GM12892 (cell line): Measurements from ENCODE around the gene PERM1.
"Not testable (repeated sequence)": the region's sequence is repeated elsewhere in the genome, so short reads cannot be mapped to it uniquely, and the experiment has no call there.

Experiments
- DNase-seq: peaks from one replicate; pipeline ENCODE4 v3.0.0; 2011; ENCODE audit not compliant: insufficient read length
- FAIRE-seq: peaks from 2 replicates; lab custom pipeline; 2011; peaks lifted over from hg19 to GRCh38; lab: Jason Lieb, UNC
- POLR2A ChIP-seq: IDR thresholded peaks from 2 replicates; pipeline ENCODE4 v1.6.1; 2011; ENCODE audit warnings: low read depth, low read length, control low read depth
- POLR2AphosphoS5 ChIP-seq: IDR thresholded peaks from 2 replicates; pipeline ENCODE4 v1.6.1; 2011; ENCODE audit warnings: low read depth, low read length, control low read depth
- TAF1 ChIP-seq: IDR thresholded peaks from 2 replicates; pipeline ENCODE4 v1.6.1; 2011; ENCODE audit warnings: low read depth, mild to moderate bottlenecking, control low read depth, low read length, borderline replicate concordance

Gene PERM1

DNA sequence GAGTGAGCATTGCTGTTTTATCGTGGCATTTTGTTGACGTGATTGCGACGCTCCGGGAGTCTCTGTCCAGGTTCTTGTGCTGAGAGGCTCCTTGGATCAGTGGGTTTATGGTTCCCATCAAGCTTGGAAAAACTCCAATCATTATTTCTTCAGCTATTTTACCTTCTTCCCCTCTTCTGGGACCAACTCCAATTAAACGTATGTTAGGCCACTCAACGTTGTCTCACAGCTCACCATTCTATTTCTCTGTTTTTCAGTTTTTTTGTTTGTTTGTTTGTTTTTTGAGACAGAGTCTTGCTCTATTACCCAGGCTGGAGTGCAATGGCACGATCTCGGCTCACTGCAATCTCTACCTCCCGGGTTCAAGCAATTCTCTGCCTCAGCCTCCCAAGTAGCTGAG, 10.0 kb upstream of the PERM1 start:
- no peak for FAIRE-seq
- DNase-seq, result no peak
- TF ChIP-seq POLR2AphosphoS5 (no peak), TAF1 (no peak), POLR2A (no peak)

DNA sequence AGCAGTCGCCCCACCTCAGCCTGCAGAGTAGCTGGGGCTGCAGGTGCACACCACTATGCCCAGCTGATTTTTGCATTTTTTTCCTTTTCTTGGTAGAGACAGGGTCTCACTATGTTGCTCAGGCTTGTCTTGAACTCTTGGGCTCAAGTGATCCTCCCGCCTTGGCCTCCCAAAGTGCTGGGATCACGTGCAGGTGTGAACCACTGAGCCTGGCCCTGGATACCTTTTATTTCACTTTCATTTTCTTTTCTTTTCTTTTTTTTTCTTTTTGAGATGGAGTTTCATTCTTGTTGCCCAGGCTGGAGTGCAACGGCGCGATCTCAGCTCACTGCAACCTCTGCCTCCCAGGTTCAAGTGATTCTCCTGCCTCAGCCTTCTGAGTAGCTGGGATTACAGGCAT, 9.4 kb upstream of the PERM1 start:
- FAIRE-seq, DNase-seq: not testable (repeated sequence)

DNA sequence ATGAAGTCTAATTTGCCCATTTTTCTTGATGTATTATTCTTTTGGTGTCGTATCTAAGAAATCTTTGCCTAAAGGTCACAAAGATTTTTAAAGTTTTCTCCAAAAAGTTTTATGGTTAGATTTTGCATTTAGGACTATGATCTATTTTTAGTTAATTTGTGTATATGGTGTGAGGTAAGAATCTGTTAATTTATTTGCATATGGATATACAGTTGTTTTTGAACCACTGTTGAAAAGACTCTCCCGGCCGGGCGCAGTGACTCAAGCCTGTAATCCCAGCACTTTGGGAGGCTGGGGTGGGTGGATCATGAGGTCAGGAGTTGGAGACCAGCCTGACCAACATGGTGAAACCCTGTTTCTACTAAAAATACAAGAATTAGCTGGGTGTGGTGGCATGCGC, 6.2 kb upstream of the PERM1 start:
- not testable (repeated sequence) for FAIRE-seq, DNase-seq

DNA sequence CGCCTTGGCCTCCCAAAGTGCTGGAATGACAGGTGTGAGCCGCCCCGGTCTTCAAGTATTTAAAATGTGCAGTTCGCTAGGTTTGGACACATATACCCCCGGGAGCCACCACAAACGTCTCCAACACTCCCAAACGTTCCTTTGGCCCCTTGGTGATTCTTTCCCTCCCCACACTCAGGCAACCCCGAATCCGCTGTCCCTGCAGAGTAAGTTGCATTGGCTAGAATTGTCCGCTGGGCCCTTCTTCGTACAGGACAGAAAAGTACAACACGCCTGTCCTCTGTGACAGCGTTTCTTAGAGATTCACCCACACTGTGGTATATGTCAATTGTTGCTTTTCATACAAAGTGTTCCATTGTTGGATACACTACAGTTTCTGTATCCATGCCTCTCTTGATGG, 3.2 kb upstream of the PERM1 start:
- FAIRE-seq (no peak), DNase-seq (no peak)
- TF ChIP-seq TAF1, result no peak
- TF ChIP-seq POLR2A, result no peak
- TF ChIP-seq POLR2AphosphoS5, result no peak

DNA sequence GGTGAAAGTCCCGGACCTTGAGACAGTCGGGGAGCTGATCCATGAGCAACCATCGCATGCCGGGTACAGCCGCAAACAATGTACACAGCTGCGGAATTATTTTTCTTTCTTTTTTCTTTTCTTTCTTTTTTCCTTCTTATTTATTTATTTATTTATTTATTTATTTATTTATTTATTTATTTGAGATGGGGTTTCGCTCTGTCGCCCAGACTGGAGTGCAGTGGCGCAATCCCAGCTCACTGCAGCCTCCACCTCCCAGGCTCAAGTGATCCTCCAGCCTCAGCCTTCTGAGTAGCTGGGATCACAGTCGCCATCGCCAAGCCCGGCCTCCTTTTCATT, 2.6 kb upstream of the PERM1 start:
- TF ChIP-seq TAF1 (no peak), POLR2A (no peak), POLR2AphosphoS5 (no peak)
- no peak for FAIRE-seq
- DNase-seq, result no peak

GRCh38 chr1:983798-984475, 2.0 kb upstream of the PERM1 start:
- peak; percentile 78 for FAIRE-seq
- no peak for TF ChIP-seq POLR2A
- TF ChIP-seq TAF1, result no peak
- TF ChIP-seq POLR2AphosphoS5, result no peak
- peak; percentile 90 for DNase-seq

DNA sequence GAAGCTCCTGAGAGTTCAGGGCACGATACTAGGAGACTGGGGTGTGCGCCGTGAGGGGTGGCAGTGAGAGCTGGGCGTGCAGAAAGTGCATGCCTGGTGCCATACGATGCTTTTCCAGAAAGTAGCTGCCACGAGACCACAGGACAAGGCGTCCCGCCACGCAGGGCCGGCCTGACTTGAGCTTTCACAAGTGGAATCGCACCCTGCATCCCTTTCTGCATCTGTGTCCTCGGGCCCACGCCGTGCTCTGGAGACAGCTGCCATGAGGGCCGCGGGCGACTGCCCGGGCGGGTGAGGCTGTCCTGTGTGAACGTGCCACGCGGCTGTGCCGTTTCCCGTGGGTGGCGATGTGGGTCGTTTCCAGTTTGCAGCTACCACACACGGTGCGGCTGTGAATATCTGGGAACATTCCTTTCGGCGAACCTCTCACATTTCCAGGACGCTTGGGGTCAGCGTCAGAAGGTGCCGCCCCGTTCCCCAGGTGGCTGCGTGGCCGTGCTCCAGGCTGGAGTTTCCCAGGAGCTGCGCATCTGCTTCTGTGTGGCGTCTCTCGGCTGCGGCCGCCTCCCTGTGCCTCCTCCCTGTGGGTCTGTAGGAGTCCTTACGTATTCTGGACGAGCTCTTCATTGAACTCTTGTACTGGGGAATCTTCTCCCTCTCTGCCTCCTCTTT, 1.0 kb upstream of the PERM1 start:
- DNase-seq (no peak), FAIRE-seq (no peak)
- TF ChIP-seq POLR2AphosphoS5, result no peak
- no peak for TF ChIP-seq POLR2A
- TF ChIP-seq TAF1, result no peak

DNA sequence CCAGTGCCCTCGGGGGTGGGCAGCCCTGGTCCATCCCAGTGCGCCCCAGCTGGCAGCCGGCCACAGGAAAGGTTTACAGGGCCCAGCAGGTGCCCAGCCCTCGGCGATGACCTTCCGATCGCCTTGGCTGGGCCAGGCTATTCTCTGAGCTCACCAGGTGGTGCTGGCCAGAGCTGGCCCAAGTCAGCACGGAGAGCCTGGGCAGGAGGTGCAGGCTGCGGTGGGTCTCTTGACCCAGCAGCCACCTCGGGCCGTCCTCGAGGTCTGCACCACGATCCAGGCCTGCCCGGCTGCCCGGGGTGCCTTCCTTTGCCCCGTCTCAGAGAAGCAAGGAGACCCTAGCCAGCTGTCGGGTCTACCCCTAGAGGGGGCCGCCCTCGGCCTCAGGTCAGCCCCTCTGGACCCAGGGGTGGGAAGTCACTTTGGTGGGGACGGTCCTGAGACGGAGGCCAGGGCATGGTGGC, 370 bp downstream of the PERM1 start:
- no peak for FAIRE-seq
- TF ChIP-seq POLR2AphosphoS5 (no peak), POLR2A (no peak), TAF1 (no peak)
- DNase-seq, result no peak

DNA sequence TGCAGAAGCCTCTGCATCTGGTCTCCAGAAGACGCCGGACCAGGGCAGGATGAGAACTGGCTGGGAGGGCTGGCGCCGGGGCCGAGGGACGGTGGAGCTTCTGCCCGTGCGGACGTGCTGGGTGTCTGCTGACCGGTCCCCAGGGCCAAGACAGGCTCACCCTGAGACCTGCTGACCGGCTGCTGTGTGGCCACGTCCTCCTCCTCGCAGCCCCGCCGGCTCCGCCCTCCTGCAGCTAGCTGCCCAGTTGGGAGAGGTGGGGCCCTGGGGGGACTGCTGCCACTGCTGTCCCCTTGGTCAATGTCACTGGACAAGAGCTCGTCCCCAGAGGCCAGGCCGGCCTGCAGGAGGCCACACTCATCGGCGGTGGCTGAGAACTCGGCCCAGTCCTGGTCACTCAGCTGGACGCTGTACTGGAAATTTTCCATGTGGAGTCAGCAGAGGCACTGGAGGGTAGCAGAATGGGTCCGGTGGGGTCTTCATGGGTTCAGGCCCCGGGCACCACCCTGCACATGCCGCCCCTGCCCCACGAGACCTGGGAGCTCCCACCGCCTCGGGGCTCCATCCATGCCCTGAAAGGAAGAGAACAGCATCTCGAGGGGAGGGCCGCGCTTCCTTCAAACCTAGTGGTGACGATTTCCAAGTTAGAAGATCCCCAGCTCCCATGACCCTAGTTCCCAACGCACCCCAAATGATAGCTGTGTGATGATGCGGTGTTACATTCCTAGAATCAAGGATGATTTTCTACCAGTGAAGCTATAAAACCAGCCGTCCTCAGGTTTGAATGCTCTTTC, 1.1 kb downstream of the PERM1 start:
- FAIRE-seq, result no peak
- no peak for DNase-seq

DNA sequence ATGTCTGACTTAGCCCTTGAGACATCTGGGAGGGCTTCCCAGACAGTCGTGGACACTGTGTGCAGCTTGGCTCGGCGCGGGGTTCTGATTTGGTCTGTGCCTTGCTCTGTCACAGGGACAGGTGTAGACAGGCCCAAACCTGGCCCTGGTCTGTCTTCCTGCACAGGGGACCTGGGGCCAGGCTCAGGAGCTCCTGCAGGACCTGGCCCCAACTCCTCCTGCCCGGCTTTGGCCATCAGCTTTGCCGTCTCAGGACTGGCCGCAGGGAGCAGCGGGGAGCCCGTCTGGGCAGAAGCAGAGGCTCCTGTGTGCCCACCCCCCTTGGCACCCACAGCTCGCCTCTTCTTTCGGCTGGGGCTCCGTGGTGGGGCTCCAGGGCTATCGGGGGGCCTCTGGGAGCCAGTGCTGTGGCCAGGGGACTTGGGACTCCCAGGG, 1.7 kb downstream of the PERM1 start:
- FAIRE-seq (no peak), DNase-seq (no peak)
- no peak for TF ChIP-seq TAF1
- no peak for TF ChIP-seq POLR2A
- TF ChIP-seq POLR2AphosphoS5, result no peak

More for the DNA sequence above, 1.1 kb downstream of the PERM1 start:
- TF ChIP-seq POLR2AphosphoS5 (no peak), TAF1 (no peak), POLR2A (no peak)

DNA sequence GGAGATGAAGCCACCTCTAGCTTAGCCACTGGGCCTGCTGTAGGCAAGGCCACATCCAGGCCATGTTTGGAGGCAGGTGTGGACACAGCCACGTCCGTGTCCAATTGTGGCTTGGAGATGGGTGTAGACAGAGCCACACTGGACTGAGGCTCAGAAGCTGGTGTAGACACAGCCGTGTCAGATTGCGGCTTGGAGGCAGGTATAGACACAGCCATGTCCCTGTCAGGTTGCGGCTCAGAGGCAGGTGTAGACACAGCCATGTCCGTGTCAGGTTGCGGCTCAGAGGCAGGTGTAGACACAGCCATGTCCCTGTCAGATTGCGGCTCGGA, 2.2 kb downstream of the PERM1 start:
- TF ChIP-seq POLR2AphosphoS5, result no peak
- no peak for TF ChIP-seq POLR2A
- TF ChIP-seq TAF1, result no peak
- FAIRE-seq (no peak), DNase-seq (no peak)
